NCI-H1105 treated with DMSO at 0.1 percent for 48 hours (cell line): Measurements from ENCODE around the gene ZSWIM6.

Experiments
- DNase-seq: peaks from one replicate; lab custom pipeline; 2025; lab: John Stamatoyannopoulos, UW

The ZSWIM6 gene

DNA sequence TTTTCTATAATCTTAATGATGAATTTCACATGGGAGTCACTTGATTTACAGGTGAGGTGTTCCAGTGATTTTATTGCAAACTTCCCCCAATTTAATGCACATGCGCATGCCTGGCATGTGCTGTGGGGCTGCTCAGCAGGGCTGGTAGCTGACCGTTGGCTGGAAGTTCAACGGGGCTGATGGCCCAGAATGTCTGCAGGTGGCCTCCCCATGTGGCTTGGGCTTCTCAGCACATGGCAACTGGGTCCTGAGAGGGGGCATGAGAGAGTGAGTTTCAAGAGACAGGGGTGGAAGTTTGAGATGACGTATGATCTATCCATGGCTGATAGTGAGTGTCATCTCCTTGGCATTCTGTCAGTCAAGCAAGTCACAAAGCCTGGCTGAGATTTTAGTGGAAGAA lies 259.8 kb downstream of the ZSWIM6 start:
- DNase-seq = no peak

DNA sequence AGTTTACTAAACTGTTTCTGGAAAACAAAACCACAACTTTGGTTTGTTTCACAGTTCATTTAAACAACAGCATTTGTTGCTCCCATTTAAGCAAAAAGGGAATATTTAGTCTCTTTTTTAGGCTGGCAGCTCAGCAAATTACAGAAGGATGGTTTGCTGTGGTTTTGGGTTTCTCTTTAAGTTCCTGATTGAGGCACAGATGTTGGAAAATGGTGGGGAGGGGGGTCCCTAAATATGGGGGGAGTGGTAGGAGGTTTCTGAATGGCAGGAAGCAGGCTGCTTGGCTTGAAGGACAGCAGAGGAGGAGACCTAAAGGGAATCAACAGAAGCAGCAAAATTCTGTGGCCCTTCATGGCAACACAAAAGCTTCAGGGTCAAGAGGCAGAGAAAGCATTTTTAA lies 263.4 kb downstream of the ZSWIM6 start:
- no peak for DNase-seq
